ENCODE data around the gene KRT75. TPM values are rescaled to one million over a fixed set of nuclear protein-coding genes. Genes with fewer than 3 reads are reported as not detected.

KRT75 gene
- total RNA-seq, 1 donor from 2014 or later, result not detected

- TF ChIP-seq CTCF (IDR thresholded peaks at IDR 0.05) (no peak), EZH2 (IDR thresholded peaks at IDR 0.05) (no peak), EZH2phosphoT487 (IDR thresholded peaks at IDR 0.05) (no peak)
- Mint-ChIP-seq H3K4me3 (no peak overlapping the region), H3K36me3 (no peaks in the 10 kb centered on the region), H3K27me3 (ENCODE audit: insufficient read depth, low read depth) (peaks cover 3% of the 10 kb centered on the region), H3K27ac (no peak overlapping the region), H3K4me1 (no peaks in the 10 kb centered on the region), H3K9me3 (no peaks in the 10 kb centered on the region)
- H3K9me3 ChIP-seq (ENCODE audit: low read depth), result no peaks in the 10 kb centered on the region
- no peaks in the 10 kb centered on the region for H3F3A ChIP-seq (ENCODE audit: low read depth)
- no peaks in the 10 kb centered on the region for H3K27me3 ChIP-seq
- H3K4me3 ChIP-seq, result no peak overlapping the region
- H2AFZ ChIP-seq (replicated peaks), result no peak overlapping the region
- H3K27ac ChIP-seq, result no peak overlapping the region
- no peak for DNase-seq (ENCODE audit: low spot score)
- no peaks in the 10 kb centered on the region for H4K20me1 ChIP-seq (ENCODE audit: low read depth)
- H3K4me1 ChIP-seq, result no peaks in the 10 kb centered on the region
- H3K4me2 ChIP-seq, result no peak overlapping the region
- H3K9ac ChIP-seq, result no peak overlapping the region
- no peaks in the 10 kb centered on the region for H3K79me2 ChIP-seq (ENCODE audit: low read depth)
- no peaks in the 10 kb centered on the region for H3K36me3 ChIP-seq
These were observed 51.3 kb downstream of the KRT75 start for GRCh38 chr12:52382854-52383253.

GRCh38 chr12:52381206-52381605, 53.0 kb downstream of the KRT75 start:
- no peak overlapping the region for H3K4me3 Mint-ChIP-seq
- DNase-seq (ENCODE audit: low spot score), result no peak
- no peaks in the 10 kb centered on the region for H3K36me3 ChIP-seq
- TF ChIP-seq EZH2phosphoT487 (IDR thresholded peaks at IDR 0.05), result no peak
- no peak for TF ChIP-seq CTCF (IDR thresholded peaks at IDR 0.05)
- no peak for TF ChIP-seq EZH2 (IDR thresholded peaks at IDR 0.05)
- no peaks in the 10 kb centered on the region for H3K4me1 ChIP-seq
- H3K79me2 ChIP-seq (ENCODE audit: low read depth), result no peaks in the 10 kb centered on the region
- H2AFZ ChIP-seq (replicated peaks), result no peak overlapping the region
- H3K4me1 Mint-ChIP-seq, result no peaks in the 10 kb centered on the region
- no peaks in the 10 kb centered on the region for H3K9me3 Mint-ChIP-seq
- no peak overlapping the region for H3K4me3 ChIP-seq
- H3K36me3 Mint-ChIP-seq, result no peaks in the 10 kb centered on the region
- no peaks in the 10 kb centered on the region for H3K9me3 ChIP-seq (ENCODE audit: low read depth)
- no peak overlapping the region for H3K4me2 ChIP-seq
- H4K20me1 ChIP-seq (ENCODE audit: low read depth), result no peaks in the 10 kb centered on the region
- H3K27ac Mint-ChIP-seq, result no peak overlapping the region
- H3K27me3 ChIP-seq, result no peaks in the 10 kb centered on the region
- H3K27ac ChIP-seq, result no peak overlapping the region
- peaks cover 3% of the 10 kb centered on the region for H3K27me3 Mint-ChIP-seq (ENCODE audit: insufficient read depth, low read depth)
- no peak overlapping the region for H3K9ac ChIP-seq
- no peaks in the 10 kb centered on the region for H3F3A ChIP-seq (ENCODE audit: low read depth)

GRCh38 chr12:52380271-52380694, 53.9 kb downstream of the KRT75 start:
- Histone ChIP-seq H4K20me1 (ENCODE audit: low read depth) (no peaks in the 10 kb centered on the region), H3K27me3 (no peaks in the 10 kb centered on the region), H3K9me3 (ENCODE audit: low read depth) (no peaks in the 10 kb centered on the region), H3K4me1 (no peaks in the 10 kb centered on the region), H3K4me3 (no peak overlapping the region), H3K36me3 (no peaks in the 10 kb centered on the region), H2AFZ (replicated peaks) (peak overlapping the region; percentile 65), H3K4me2 (no peak overlapping the region), H3F3A (ENCODE audit: low read depth) (no peaks in the 10 kb centered on the region), H3K27ac (no peak overlapping the region), H3K9ac (no peak overlapping the region), H3K79me2 (ENCODE audit: low read depth) (no peaks in the 10 kb centered on the region)
- Mint-ChIP-seq H3K27me3 (ENCODE audit: insufficient read depth, low read depth) (peaks cover 3% of the 10 kb centered on the region), H3K9me3 (no peaks in the 10 kb centered on the region), H3K4me3 (no peak overlapping the region), H3K36me3 (no peaks in the 10 kb centered on the region), H3K4me1 (no peaks in the 10 kb centered on the region), H3K27ac (no peak overlapping the region)
- TF ChIP-seq EZH2 (IDR thresholded peaks at IDR 0.05) (no peak), EZH2phosphoT487 (IDR thresholded peaks at IDR 0.05) (no peak), CTCF (IDR thresholded peaks at IDR 0.05) (peak; percentile 64)
- peak; percentile 59 for DNase-seq (ENCODE audit: low spot score)

Data from neural progenitor cell (in vitro differentiated cells).